ENCODE data around the gene CAPN14.

Gene CAPN14

DNA sequence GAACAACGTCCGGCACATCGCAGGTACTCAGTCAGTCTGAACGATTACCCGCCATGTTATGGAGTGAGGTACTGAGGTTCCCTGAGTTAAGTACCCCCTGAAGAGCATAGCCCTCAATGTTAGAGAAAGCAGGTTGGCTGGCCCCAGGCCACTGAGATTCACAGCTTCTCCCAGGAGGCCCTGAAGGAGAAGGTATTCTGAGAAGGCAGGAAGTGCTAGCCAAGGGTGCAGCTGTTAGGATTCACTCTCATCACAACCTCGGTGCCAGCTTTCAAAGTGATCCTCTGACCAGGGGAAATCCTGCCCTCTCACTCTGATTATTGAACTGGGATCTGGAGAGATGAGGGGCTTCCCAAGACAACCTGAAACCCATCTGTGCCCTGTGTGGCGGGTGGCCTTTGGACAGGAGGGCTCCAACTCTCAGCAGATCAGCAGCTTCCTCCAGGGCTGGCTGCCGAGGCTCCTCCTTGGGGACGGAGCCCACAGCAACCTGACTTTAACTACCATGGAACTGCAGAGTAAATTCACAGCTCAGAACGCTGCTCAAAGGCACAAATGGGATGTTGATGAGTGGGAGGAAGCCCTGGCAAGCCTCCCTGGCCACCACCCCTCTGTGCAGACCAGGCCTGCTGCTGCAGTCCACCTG lies 24.4 kb upstream of the CAPN14 start:
- WGBS, result 93% methylated on average over 9 of the region's 10 CpGs
- 0 out of 2 replicates have a peak, but pooled peaks cover 6% of the 10 kb centered on the region for H3K36me3 ChIP-seq (ENCODE audit: insufficient read depth, low read length)
- H3K27ac ChIP-seq (ENCODE audit: low read depth, low read length), result no peak overlapping the region
- no peaks in the 10 kb centered on the region for H3K27me3 ChIP-seq (ENCODE audit: insufficient read depth, low read length)
- no peak overlapping the region for H3K4me3 ChIP-seq (ENCODE audit: low read length)
- no peaks in the 10 kb centered on the region for H3K9me3 ChIP-seq (ENCODE audit: insufficient read depth, low read depth, low read length)
- no peaks in the 10 kb centered on the region for H3K4me1 ChIP-seq (ENCODE audit: insufficient read depth, low read length)
- no peak overlapping the region for H3K9ac ChIP-seq (ENCODE audit: low read depth, low read length)

DNA sequence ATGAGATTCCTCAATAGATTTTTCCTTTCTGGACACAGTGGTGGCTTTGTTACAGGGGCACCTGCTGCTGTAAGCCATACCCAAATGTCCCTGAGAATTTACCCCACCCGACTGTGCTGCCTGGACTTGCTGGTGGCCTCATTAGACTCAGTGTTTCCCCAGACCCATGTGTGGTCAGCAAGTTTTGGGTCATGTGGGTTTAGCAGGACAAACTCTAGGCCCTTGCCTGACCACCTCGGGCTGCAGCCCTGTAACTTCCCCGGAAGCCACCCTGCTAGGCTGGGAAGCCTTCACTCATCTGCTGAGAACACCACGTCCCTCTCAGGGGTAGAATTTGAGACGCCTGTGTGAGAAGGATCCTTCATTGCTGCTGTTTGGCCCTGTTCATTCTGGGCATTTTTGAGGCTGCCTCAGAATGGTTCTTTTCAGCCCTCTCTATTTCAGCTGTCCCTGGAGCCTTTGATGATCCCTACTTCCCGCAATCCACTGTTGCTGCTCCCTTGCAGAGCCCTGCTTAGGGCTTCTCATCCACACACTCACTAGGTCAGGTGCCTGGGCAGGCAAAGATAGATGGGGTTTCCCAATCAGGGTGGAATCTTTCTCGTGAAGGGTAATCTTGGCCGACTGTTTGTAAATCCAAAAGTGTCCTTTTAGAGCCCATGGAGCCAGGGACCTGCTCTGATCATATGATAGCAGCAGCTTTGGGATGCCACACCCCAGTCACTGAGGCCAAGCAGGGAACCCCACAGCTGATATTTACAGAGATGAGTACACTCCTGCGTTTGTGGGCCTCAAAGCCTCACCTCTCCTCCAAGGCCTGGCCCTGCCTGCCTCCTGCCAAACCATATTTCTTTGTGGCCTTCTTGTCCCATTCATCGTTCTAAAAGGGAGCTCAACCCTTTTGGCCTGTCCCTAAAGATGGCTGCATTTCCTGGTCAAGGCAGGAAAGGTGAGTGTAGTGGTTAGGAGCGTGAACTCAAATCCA lies 23.4 kb upstream of the CAPN14 start:
- WGBS, result 87% methylated on average over 11 of the region's 11 CpGs
- Histone ChIP-seq H3K36me3 (ENCODE audit: insufficient read depth, low read length) (0 out of 2 replicates have a peak, but pooled peaks cover 6% of the 10 kb centered on the region), H3K27me3 (ENCODE audit: insufficient read depth, low read length) (no peaks in the 10 kb centered on the region; the same call in 1 of the 2 replicates), H3K9me3 (ENCODE audit: insufficient read depth, low read depth, low read length) (no peaks in the 10 kb centered on the region), H3K9ac (ENCODE audit: low read depth, low read length) (no peak overlapping the region), H3K27ac (ENCODE audit: low read depth, low read length) (no peak overlapping the region), H3K4me3 (ENCODE audit: low read length) (no peak overlapping the region), H3K4me1 (ENCODE audit: insufficient read depth, low read length) (no peaks in the 10 kb centered on the region)

DNA sequence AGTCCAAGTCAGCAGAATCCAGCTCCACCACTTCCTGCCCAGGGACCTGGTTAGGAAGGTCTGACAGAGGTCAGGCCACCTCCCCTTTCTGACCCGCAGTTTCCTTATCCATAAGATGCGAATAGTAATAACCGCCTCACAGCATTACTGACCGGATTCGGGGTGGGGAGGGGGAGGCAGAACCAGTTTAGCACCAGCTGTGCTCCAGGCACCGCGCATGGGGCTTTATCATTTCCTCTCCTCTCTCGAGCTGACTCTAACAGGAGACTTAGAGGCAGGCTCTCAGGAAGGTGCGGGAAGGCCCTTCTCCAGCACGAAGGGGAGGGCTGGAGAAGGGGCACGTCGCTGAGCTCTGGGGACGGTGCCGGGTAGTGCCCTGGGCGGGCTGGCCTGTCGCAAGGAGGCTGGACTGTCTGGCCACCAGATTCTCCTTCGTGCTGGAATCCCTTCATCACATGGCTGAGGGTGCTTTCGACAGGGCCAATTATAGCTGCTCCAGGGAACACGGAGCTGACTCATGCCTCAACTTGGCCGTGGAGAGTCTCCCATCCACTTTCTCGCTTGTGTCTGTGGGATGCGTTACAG lies 22.4 kb upstream of the CAPN14 start:
- Histone ChIP-seq H3K9me3 (ENCODE audit: insufficient read depth, low read depth, low read length) (no peaks in the 10 kb centered on the region), H3K4me1 (ENCODE audit: insufficient read depth, low read length) (no peaks in the 10 kb centered on the region; the same call in 1 of the 2 replicates), H3K36me3 (ENCODE audit: insufficient read depth, low read length) (0 out of 2 replicates have a peak, but pooled peaks cover 5% of the 10 kb centered on the region), H3K27ac (ENCODE audit: low read depth, low read length) (no peak overlapping the region), H3K27me3 (ENCODE audit: insufficient read depth, low read length) (peaks cover 10% of the 10 kb centered on the region), H3K4me3 (ENCODE audit: low read length) (no peak overlapping the region), H3K9ac (ENCODE audit: low read depth, low read length) (no peak overlapping the region)
- WGBS, result 90% methylated on average over 22 of the region's 22 CpGs

DNA sequence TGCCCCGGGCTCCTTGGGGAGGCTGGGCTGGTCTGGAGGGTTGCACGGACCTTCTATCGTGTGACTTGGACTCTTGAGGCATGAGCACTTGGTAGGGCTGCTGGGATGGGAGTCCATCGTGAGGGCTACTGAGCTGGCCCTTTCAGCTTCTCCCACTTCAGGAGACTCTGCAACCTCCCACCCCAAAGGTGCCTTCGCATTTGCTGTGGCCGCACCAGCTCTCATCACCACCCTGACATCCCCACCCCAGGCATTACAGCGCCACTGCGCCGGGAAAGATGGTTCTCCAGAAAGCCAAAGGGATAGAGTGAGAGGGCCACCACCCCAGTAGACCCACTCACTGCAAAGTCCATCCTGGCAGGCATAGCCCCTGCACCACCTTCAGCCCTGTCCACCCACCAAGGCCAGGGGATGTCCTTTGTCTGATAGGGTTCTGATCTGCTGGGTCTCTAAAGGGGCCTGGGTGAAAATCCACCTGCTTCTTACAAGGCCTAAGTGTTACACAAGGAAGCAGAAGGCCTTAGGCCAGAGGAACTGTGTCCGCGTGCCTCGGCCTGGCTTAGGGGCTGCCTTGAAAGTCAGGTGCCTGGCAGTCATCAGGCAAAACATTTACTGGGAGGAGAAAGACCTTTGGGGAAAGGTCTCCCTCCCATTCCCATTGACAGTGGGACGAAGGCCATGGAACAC lies 21.7 kb upstream of the CAPN14 start:
- no peaks in the 10 kb centered on the region; the same call in 1 of the 2 replicates for H3K4me1 ChIP-seq (ENCODE audit: insufficient read depth, low read length)
- H3K36me3 ChIP-seq (ENCODE audit: insufficient read depth, low read length), result no peaks in the 10 kb centered on the region
- no peaks in the 10 kb centered on the region for H3K9me3 ChIP-seq (ENCODE audit: insufficient read depth, low read depth, low read length)
- no peak overlapping the region for H3K4me3 ChIP-seq (ENCODE audit: low read length)
- H3K27me3 ChIP-seq (ENCODE audit: insufficient read depth, low read length), result peaks cover 13% of the 10 kb centered on the region
- H3K27ac ChIP-seq (ENCODE audit: low read depth, low read length), result no peak overlapping the region
- WGBS, result 95% methylated on average over 13 of the region's 13 CpGs
- no peak overlapping the region for H3K9ac ChIP-seq (ENCODE audit: low read depth, low read length)

DNA sequence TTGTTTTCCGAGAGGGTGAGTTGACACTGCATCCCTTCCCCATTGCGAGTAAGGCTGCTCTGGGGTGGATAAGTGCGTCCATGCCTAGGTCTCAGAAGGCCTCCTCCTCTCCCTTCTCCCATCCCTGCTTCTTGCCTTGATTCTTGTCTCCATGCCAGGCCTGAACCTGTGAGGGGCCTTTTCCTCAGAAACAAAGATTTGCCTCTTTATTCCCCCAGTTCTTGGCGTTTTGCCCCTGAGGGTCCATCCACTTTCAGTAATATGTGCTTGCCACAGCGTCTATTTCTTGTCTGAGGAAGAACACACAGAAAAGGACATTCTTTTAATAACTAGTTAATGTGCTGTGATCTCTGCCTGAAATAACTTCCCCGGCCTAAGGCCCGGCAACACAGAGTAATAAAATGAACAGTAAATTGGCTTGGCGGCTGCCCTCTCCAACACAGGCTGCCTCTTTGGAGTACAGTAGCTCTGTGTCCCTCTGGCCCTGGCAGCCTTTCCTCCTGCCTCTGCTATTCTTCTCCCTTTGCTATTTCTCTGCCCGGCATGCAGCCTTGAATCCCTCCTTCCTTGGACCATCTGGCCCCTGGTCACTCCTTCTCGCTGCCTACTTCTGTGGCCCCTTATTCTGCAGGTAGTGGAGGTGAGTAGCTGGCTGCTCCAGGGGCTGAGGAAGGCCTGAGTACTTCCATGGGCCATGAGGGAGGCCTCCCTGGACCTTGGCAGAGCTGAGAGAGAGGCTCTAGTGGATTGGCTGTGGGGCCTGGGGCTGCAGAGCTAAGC lies 21.0 kb upstream of the CAPN14 start:
- Histone ChIP-seq H3K9ac (ENCODE audit: low read depth, low read length) (no peak overlapping the region), H3K4me1 (ENCODE audit: insufficient read depth, low read length) (peaks cover 3% of the 10 kb centered on the region), H3K27me3 (ENCODE audit: insufficient read depth, low read length) (peaks cover 13% of the 10 kb centered on the region), H3K9me3 (ENCODE audit: insufficient read depth, low read depth, low read length) (no peaks in the 10 kb centered on the region), H3K27ac (ENCODE audit: low read depth, low read length) (no peak overlapping the region), H3K36me3 (ENCODE audit: insufficient read depth, low read length) (no peaks in the 10 kb centered on the region), H3K4me3 (ENCODE audit: low read length) (no peak overlapping the region)
- WGBS, result 94% methylated on average over 10 of the region's 10 CpGs

DNA sequence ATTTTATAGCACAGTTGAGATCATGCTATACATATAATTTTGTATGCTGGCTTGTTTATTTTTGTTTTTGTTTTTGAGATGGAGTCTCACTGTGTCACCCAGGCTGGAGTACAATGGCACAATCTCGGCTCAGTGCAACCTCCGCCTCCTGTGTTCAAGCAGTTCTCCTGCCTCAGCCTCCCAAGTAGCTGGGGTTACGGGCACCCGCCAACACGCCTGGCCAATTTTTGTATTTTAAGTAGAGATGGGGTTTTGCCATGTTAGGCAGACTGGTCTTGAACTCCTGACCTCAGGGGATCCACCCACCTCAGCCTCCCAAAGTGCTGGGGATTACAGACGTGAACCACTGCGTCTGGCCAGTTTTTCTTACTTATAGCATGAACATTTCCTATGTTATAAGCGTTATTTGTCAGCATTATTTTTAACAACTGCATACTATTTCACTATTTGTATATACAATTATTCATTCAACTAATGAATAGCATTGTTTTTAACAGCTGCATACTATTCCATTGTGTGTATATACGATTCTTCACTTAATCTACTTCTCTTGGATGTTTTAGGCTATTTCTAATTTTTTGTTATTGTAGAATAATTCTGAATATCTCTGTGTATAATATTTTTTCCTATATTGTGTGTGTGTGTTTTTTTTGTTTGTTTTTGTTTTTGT lies 20.2 kb upstream of the CAPN14 start:
- no peak overlapping the region for H3K9ac ChIP-seq (ENCODE audit: low read depth, low read length)
- H3K27ac ChIP-seq (ENCODE audit: low read depth, low read length), result no peak overlapping the region
- no peaks in the 10 kb centered on the region for H3K36me3 ChIP-seq (ENCODE audit: insufficient read depth, low read length)
- H3K4me1 ChIP-seq (ENCODE audit: insufficient read depth, low read length), result peaks cover 6% of the 10 kb centered on the region
- no peak overlapping the region for H3K4me3 ChIP-seq (ENCODE audit: low read length)
- H3K27me3 ChIP-seq (ENCODE audit: insufficient read depth, low read length), result peaks cover 13% of the 10 kb centered on the region
- no peaks in the 10 kb centered on the region for H3K9me3 ChIP-seq (ENCODE audit: insufficient read depth, low read depth, low read length)
- WGBS, result 98% methylated on average over 8 of the region's 9 CpGs

DNA sequence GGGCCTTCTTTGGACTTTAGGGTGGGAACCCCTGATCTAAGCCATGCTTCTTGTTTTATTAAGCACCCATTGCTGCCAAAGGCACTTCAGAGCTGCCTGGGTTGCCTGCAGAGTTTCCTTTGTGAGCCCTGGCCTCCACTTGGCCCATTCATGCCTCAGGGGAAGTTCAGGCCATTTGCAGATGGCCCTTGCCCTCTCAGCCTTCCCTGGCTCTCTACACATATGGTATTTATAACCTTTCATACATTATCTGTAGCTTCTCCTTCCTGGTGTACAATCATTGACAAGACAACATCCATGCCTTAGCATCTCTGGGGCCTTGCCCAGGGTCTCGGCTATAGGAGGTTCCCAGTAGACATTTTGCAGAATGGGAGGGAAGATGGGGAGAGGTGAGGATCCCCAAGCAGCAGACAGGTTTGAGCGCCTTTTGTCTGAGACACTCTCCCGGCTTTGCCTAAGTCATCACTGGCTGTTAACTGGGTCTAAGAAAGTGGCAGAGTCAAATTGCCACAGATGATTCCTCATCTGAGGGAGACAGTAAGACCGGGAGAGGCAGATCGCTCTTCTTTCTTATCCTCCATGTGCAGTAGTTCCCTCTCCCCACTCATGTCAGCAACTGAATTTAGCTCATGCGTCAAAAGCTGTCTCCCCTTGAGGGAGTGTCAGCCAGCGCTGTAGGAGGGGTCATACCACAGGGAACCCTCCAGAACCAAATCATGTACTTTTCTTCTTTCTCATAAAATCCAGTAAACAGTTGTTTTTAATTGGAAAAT lies 19.3 kb upstream of the CAPN14 start:
- H3K27ac ChIP-seq (ENCODE audit: low read depth, low read length), result no peak overlapping the region

DNA sequence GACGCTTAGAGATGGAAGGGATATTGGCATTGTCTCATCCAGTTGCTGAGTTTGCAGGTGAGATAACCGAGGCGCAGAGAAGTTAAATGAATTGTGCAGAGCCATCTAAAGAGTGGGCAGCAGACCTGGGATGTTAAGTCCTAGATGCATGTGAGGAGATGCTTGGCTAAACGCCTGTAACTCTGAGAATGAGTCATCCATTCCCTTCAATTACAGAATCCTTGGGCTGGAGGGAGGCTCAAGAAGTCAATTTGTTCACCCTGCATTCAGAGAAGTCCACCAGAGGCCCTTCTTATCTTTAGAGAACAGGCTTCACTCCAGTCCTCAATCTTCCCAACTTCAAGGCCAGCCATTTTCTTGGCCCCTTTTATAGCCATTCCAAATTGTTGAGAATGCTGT lies 18.2 kb upstream of the CAPN14 start:
- no peak overlapping the region for H3K27ac ChIP-seq (ENCODE audit: low read depth, low read length)
- peaks cover 6% of the 10 kb centered on the region for H3K4me1 ChIP-seq (ENCODE audit: insufficient read depth, low read length)
- H3K27me3 ChIP-seq (ENCODE audit: insufficient read depth, low read length), result peaks cover 13% of the 10 kb centered on the region
- WGBS, result 83% methylated on average over 4 of the region's 4 CpGs
- H3K9me3 ChIP-seq (ENCODE audit: insufficient read depth, low read depth, low read length), result no peaks in the 10 kb centered on the region
- H3K9ac ChIP-seq (ENCODE audit: low read depth, low read length), result no peak overlapping the region
- no peaks in the 10 kb centered on the region for H3K36me3 ChIP-seq (ENCODE audit: insufficient read depth, low read length)
- no peak overlapping the region for H3K4me3 ChIP-seq (ENCODE audit: low read length)

More for the DNA sequence above, 19.3 kb upstream of the CAPN14 start:
- H3K9me3 ChIP-seq (ENCODE audit: insufficient read depth, low read depth, low read length), result no peaks in the 10 kb centered on the region
- peaks cover 6% of the 10 kb centered on the region for H3K4me1 ChIP-seq (ENCODE audit: insufficient read depth, low read length)
- peaks cover 13% of the 10 kb centered on the region for H3K27me3 ChIP-seq (ENCODE audit: insufficient read depth, low read length)
- no peak overlapping the region for H3K9ac ChIP-seq (ENCODE audit: low read depth, low read length)
- H3K36me3 ChIP-seq (ENCODE audit: insufficient read depth, low read length), result no peaks in the 10 kb centered on the region
- 86% methylated on average over 7 of the region's 7 CpGs for WGBS
- no peak overlapping the region for H3K4me3 ChIP-seq (ENCODE audit: low read length)

DNA sequence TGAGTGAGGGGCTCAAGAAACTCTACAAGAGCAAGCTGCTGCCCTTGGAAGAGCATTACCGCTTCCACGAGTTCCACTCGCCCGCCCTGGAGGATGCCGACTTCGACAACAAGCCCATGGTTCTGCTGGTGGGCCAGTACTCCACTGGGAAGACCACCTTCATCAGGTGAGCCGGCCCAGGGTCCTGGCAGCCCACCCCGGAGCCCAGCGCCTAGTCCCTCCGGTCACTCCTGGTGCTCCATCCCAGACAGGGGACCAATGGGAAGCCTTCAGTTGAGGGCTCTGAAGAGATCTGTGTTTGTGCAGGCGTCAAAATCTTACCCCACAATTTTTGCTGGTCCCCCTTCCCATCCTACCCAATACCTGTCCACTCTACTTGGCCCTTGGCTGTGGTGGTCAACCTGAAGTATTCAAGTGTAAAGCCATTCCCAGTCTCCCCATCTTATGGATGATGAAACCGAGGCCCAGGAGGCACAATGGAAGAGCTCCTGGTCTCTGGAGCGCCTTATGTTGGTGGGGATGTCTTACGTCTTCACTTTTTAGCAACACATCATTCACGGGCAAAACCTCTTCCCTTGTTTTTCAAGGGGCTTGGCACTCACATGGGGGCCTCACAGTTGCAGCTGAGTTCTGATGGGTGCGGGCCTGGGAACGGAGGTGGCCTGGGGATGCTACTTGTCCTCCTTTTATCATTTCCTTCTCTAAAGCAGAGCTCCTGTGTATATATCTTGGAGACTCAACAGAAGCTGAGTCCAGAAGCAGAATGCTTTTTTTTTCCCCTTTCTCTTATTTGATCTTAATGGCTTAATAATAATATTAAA lies 17.6 kb upstream of the CAPN14 start:
- Histone ChIP-seq H3K27me3 (ENCODE audit: insufficient read depth, low read length) (peaks cover 13% of the 10 kb centered on the region), H3K9me3 (ENCODE audit: insufficient read depth, low read depth, low read length) (no peaks in the 10 kb centered on the region), H3K36me3 (ENCODE audit: insufficient read depth, low read length) (no peaks in the 10 kb centered on the region), H3K27ac (ENCODE audit: low read depth, low read length) (no peak overlapping the region), H3K4me1 (ENCODE audit: insufficient read depth, low read length) (peaks cover 6% of the 10 kb centered on the region), H3K9ac (ENCODE audit: low read depth, low read length) (peak overlapping the region; percentile 57), H3K4me3 (ENCODE audit: low read length) (peak overlapping the region; percentile 70)
- 65% methylated on average over 17 of the region's 17 CpGs for WGBS

Data from HUES64 (cell line).